ENCODE data around the gene RRAGD.
A peak's percentile ranks its signal among the peaks of the same experiment; 100 is the strongest.

The RRAGD gene

GRCh38 chr6:89412071-89413005 lies at the start of gene RRAGD:
Gene RRAGD, minus strand, starts transcription at chr6:89412273. Its CDS starts 280 bp downstream, at chr6:89411993.
- Histone ChIP-seq H3K27ac (ENCODE audit: low read length) (peak within 1 kb of the TSS; percentile 11), H3K27me3 (ENCODE audit: control insufficient read depth in 1 of 2, insufficient read depth in 2 of 2, low read length in 2 of 2) (no peaks in the 10 kb centered on the region), H3K36me3 (ENCODE audit: control insufficient read depth in 2 of 2, insufficient read depth in 2 of 2, low read length in 2 of 2) (no peaks in the 10 kb centered on the region), H3K4me1 (ENCODE audit: control insufficient read depth, insufficient read depth, low read length) (peaks cover 15% of the 10 kb centered on the region), H3K4me3 (ENCODE audit: low read length in 2 of 2) (peak within 1 kb of the TSS; percentile 67 to 81), H3K9me3 (ENCODE audit: control insufficient read depth in 2 of 2, low read length in 2 of 2) (no peaks in the 10 kb centered on the region), H3K9ac (ENCODE audit: low read length in 2 of 2) (peak within 1 kb of the TSS; percentile 36 to 64)

- H3K27me3 ChIP-seq (ENCODE audit: control insufficient read depth in 1 of 2, insufficient read depth in 2 of 2, low read length in 2 of 2): no peaks in the 10 kb centered on the region
- H3K9me3 ChIP-seq (ENCODE audit: control insufficient read depth in 2 of 2, low read length in 2 of 2): no peaks in the 10 kb centered on the region
- H3K4me1 ChIP-seq (ENCODE audit: control insufficient read depth, insufficient read depth, low read length): no peaks in the 10 kb centered on the region
- H3K36me3 ChIP-seq (ENCODE audit: control insufficient read depth in 2 of 2, insufficient read depth in 2 of 2, low read length in 2 of 2): no peaks in the 10 kb centered on the region
- no peak overlapping the region for H3K4me3 ChIP-seq (ENCODE audit: low read length in 2 of 2)
- no peak overlapping the region for H3K27ac ChIP-seq (ENCODE audit: low read length)
- H3K9ac ChIP-seq (ENCODE audit: low read length in 2 of 2): no peak overlapping the region
These were observed 48.6 kb upstream of the RRAGD start for GRCh38 chr6:89460713-89461112.

- H3K4me1 ChIP-seq (ENCODE audit: control insufficient read depth, insufficient read depth, low read length): no peaks in the 10 kb centered on the region
- no peaks in the 10 kb centered on the region for H3K27me3 ChIP-seq (ENCODE audit: control insufficient read depth in 1 of 2, insufficient read depth in 2 of 2, low read length in 2 of 2)
- no peaks in the 10 kb centered on the region for H3K9me3 ChIP-seq (ENCODE audit: control insufficient read depth in 2 of 2, low read length in 2 of 2)
- no peak overlapping the region for H3K9ac ChIP-seq (ENCODE audit: low read length in 2 of 2)
- H3K36me3 ChIP-seq (ENCODE audit: control insufficient read depth in 2 of 2, insufficient read depth in 2 of 2, low read length in 2 of 2): no peaks in the 10 kb centered on the region
- H3K4me3 ChIP-seq (ENCODE audit: low read length in 2 of 2): no peak overlapping the region
- H3K27ac ChIP-seq (ENCODE audit: low read length): no peak overlapping the region
These were observed 47.4 kb upstream of the RRAGD start for GRCh38 chr6:89459501-89459900.

GRCh38 chr6:89458704-89459103 lies 46.6 kb upstream of the RRAGD start:
- Histone ChIP-seq H3K36me3 (ENCODE audit: control insufficient read depth in 2 of 2, insufficient read depth in 2 of 2, low read length in 2 of 2) (no peaks in the 10 kb centered on the region), H3K27ac (ENCODE audit: low read length) (no peak overlapping the region), H3K9ac (ENCODE audit: low read length in 2 of 2) (no peak overlapping the region), H3K9me3 (ENCODE audit: control insufficient read depth in 2 of 2, low read length in 2 of 2) (no peaks in the 10 kb centered on the region), H3K27me3 (ENCODE audit: control insufficient read depth in 1 of 2, insufficient read depth in 2 of 2, low read length in 2 of 2) (no peaks in the 10 kb centered on the region), H3K4me1 (ENCODE audit: control insufficient read depth, insufficient read depth, low read length) (no peaks in the 10 kb centered on the region), H3K4me3 (ENCODE audit: low read length in 2 of 2) (no peak overlapping the region)

GRCh38 chr6:89454300-89454699 lies 42.2 kb upstream of the RRAGD start:
- no peaks in the 10 kb centered on the region for H3K36me3 ChIP-seq (ENCODE audit: control insufficient read depth in 2 of 2, insufficient read depth in 2 of 2, low read length in 2 of 2)
- H3K27me3 ChIP-seq (ENCODE audit: control insufficient read depth in 1 of 2, insufficient read depth in 2 of 2, low read length in 2 of 2): no peaks in the 10 kb centered on the region
- H3K4me1 ChIP-seq (ENCODE audit: control insufficient read depth, insufficient read depth, low read length): no peaks in the 10 kb centered on the region
- no peak overlapping the region for H3K4me3 ChIP-seq (ENCODE audit: low read length in 2 of 2)
- H3K9ac ChIP-seq (ENCODE audit: low read length in 2 of 2): no peak overlapping the region
- no peaks in the 10 kb centered on the region for H3K9me3 ChIP-seq (ENCODE audit: control insufficient read depth in 2 of 2, low read length in 2 of 2)
- no peak overlapping the region for H3K27ac ChIP-seq (ENCODE audit: low read length)

GRCh38 chr6:89452281-89452680 lies 40.2 kb upstream of the RRAGD start:
- Histone ChIP-seq H3K27me3 (ENCODE audit: control insufficient read depth in 1 of 2, insufficient read depth in 2 of 2, low read length in 2 of 2) (no peaks in the 10 kb centered on the region), H3K36me3 (ENCODE audit: control insufficient read depth in 2 of 2, insufficient read depth in 2 of 2, low read length in 2 of 2) (no peaks in the 10 kb centered on the region), H3K9ac (ENCODE audit: low read length in 2 of 2) (no peak overlapping the region), H3K27ac (ENCODE audit: low read length) (no peak overlapping the region), H3K4me1 (ENCODE audit: control insufficient read depth, insufficient read depth, low read length) (no peaks in the 10 kb centered on the region), H3K9me3 (ENCODE audit: control insufficient read depth in 2 of 2, low read length in 2 of 2) (no peaks in the 10 kb centered on the region), H3K4me3 (ENCODE audit: low read length in 2 of 2) (no peak overlapping the region)

- H3K9me3 ChIP-seq (ENCODE audit: control insufficient read depth in 2 of 2, low read length in 2 of 2): no peaks in the 10 kb centered on the region
- H3K4me3 ChIP-seq (ENCODE audit: low read length in 2 of 2): no peak overlapping the region
- no peaks in the 10 kb centered on the region for H3K4me1 ChIP-seq (ENCODE audit: control insufficient read depth, insufficient read depth, low read length)
- no peaks in the 10 kb centered on the region for H3K27me3 ChIP-seq (ENCODE audit: control insufficient read depth in 1 of 2, insufficient read depth in 2 of 2, low read length in 2 of 2)
- H3K27ac ChIP-seq (ENCODE audit: low read length): no peak overlapping the region
- H3K9ac ChIP-seq (ENCODE audit: low read length in 2 of 2): no peak overlapping the region
- H3K36me3 ChIP-seq (ENCODE audit: control insufficient read depth in 2 of 2, insufficient read depth in 2 of 2, low read length in 2 of 2): no peaks in the 10 kb centered on the region
These were observed 37.1 kb upstream of the RRAGD start for GRCh38 chr6:89449193-89449592.

GRCh38 chr6:89443658-89444057 lies 31.6 kb upstream of the RRAGD start:
- no peaks in the 10 kb centered on the region for H3K36me3 ChIP-seq (ENCODE audit: control insufficient read depth in 2 of 2, insufficient read depth in 2 of 2, low read length in 2 of 2)
- no peak overlapping the region for H3K27ac ChIP-seq (ENCODE audit: low read length)
- no peak overlapping the region for H3K4me3 ChIP-seq (ENCODE audit: low read length in 2 of 2)
- H3K9me3 ChIP-seq (ENCODE audit: control insufficient read depth in 2 of 2, low read length in 2 of 2): peaks cover 0 to 3% of the 10 kb centered on the region in 2 donors
- no peaks in the 10 kb centered on the region for H3K27me3 ChIP-seq (ENCODE audit: control insufficient read depth in 1 of 2, insufficient read depth in 2 of 2, low read length in 2 of 2)
- no peaks in the 10 kb centered on the region for H3K4me1 ChIP-seq (ENCODE audit: control insufficient read depth, insufficient read depth, low read length)
- no peak overlapping the region for H3K9ac ChIP-seq (ENCODE audit: low read length in 2 of 2)

- Histone ChIP-seq H3K4me1 (ENCODE audit: control insufficient read depth, insufficient read depth, low read length) (no peaks in the 10 kb centered on the region), H3K9ac (ENCODE audit: low read length in 2 of 2) (no peak overlapping the region), H3K4me3 (ENCODE audit: low read length in 2 of 2) (no peak overlapping the region), H3K27me3 (ENCODE audit: control insufficient read depth in 1 of 2, insufficient read depth in 2 of 2, low read length in 2 of 2) (no peaks in the 10 kb centered on the region), H3K27ac (ENCODE audit: low read length) (no peak overlapping the region), H3K9me3 (ENCODE audit: control insufficient read depth in 2 of 2, low read length in 2 of 2) (peaks cover 0 to 3% of the 10 kb centered on the region in 2 donors), H3K36me3 (ENCODE audit: control insufficient read depth in 2 of 2, insufficient read depth in 2 of 2, low read length in 2 of 2) (no peaks in the 10 kb centered on the region)
These were observed 28.1 kb upstream of the RRAGD start for GRCh38 chr6:89440200-89440599.

GRCh38 chr6:89439014-89439413 lies 26.9 kb upstream of the RRAGD start:
- H3K27ac ChIP-seq (ENCODE audit: low read length): no peak overlapping the region
- H3K9ac ChIP-seq (ENCODE audit: low read length in 2 of 2): no peak overlapping the region
- no peak overlapping the region for H3K4me3 ChIP-seq (ENCODE audit: low read length in 2 of 2)
- peaks cover under 1% of the 10 kb centered on the region for H3K4me1 ChIP-seq (ENCODE audit: control insufficient read depth, insufficient read depth, low read length)
- H3K9me3 ChIP-seq (ENCODE audit: control insufficient read depth in 2 of 2, low read length in 2 of 2): peaks cover 0 to 3% of the 10 kb centered on the region in 2 donors
- H3K27me3 ChIP-seq (ENCODE audit: control insufficient read depth in 1 of 2, insufficient read depth in 2 of 2, low read length in 2 of 2): no peaks in the 10 kb centered on the region
- no peaks in the 10 kb centered on the region for H3K36me3 ChIP-seq (ENCODE audit: control insufficient read depth in 2 of 2, insufficient read depth in 2 of 2, low read length in 2 of 2)

- no peak overlapping the region for H3K9ac ChIP-seq (ENCODE audit: low read length in 2 of 2)
- peaks cover 0 to 3% of the 10 kb centered on the region in 2 donors for H3K9me3 ChIP-seq (ENCODE audit: control insufficient read depth in 2 of 2, low read length in 2 of 2)
- no peaks in the 10 kb centered on the region for H3K27me3 ChIP-seq (ENCODE audit: control insufficient read depth in 1 of 2, insufficient read depth in 2 of 2, low read length in 2 of 2)
- H3K4me1 ChIP-seq (ENCODE audit: control insufficient read depth, insufficient read depth, low read length): peaks cover 9% of the 10 kb centered on the region
- H3K4me3 ChIP-seq (ENCODE audit: low read length in 2 of 2): no peak overlapping the region
- no peak overlapping the region for H3K27ac ChIP-seq (ENCODE audit: low read length)
- no peaks in the 10 kb centered on the region for H3K36me3 ChIP-seq (ENCODE audit: control insufficient read depth in 2 of 2, insufficient read depth in 2 of 2, low read length in 2 of 2)
These were observed 26.2 kb upstream of the RRAGD start for GRCh38 chr6:89438248-89438647.

All from stomach smooth muscle (tissue), 2 donors.